Measurements from ENCODE around the gene HOXC11.

Gene HOXC11

GRCh38 chr12:54010972-54011664 is 38.2 kb downstream of the HOXC11 start:
- Histone ChIP-seq H3K4me2 (peak overlapping the region; percentile 9), H3K79me2 (ENCODE audit: insufficient read depth, low read depth) (no peaks in the 10 kb centered on the region), H3K27ac (no peak overlapping the region), H3K4me1 (ENCODE audit: low read depth, poor library complexity, severe bottlenecking) (peaks cover 14% of the 10 kb centered on the region), H4K20me1 (ENCODE audit: insufficient read depth) (no peaks in the 10 kb centered on the region), H3K9ac (no peak overlapping the region), H2AFZ (ENCODE audit: low read depth) (no peak overlapping the region), H3K27me3 (ENCODE audit: insufficient read depth, low read depth) (peaks cover 98% of the 10 kb centered on the region), H3K36me3 (ENCODE audit: insufficient read depth) (no peaks in the 10 kb centered on the region), H3K4me3 (IDR thresholded peaks at IDR 0.05; ENCODE audit: insufficient read depth, low read depth, low read length) (no peak overlapping the region)
- no peak for TF ChIP-seq CTCF (conservative IDR thresholded peaks at IDR 0.05; ENCODE audit: low read depth, low read length)

- Histone ChIP-seq H2AFZ (ENCODE audit: low read depth) (no peak overlapping the region), H3K27ac (no peak overlapping the region), H3K4me3 (IDR thresholded peaks at IDR 0.05; ENCODE audit: insufficient read depth, low read depth, low read length) (no peak overlapping the region), H3K79me2 (ENCODE audit: insufficient read depth, low read depth) (no peaks in the 10 kb centered on the region), H3K9ac (no peak overlapping the region), H4K20me1 (ENCODE audit: insufficient read depth) (no peaks in the 10 kb centered on the region), H3K4me1 (ENCODE audit: low read depth, poor library complexity, severe bottlenecking) (peaks cover 12% of the 10 kb centered on the region), H3K27me3 (ENCODE audit: insufficient read depth, low read depth) (peaks cover 97% of the 10 kb centered on the region), H3K4me2 (peak overlapping the region; percentile 9), H3K36me3 (ENCODE audit: insufficient read depth) (no peaks in the 10 kb centered on the region)
- no peak for TF ChIP-seq CTCF (conservative IDR thresholded peaks at IDR 0.05; ENCODE audit: low read depth, low read length)
These were observed 39.0 kb downstream of the HOXC11 start for GRCh38 chr12:54011665-54012532.

- Histone ChIP-seq H3K27ac (no peak overlapping the region), H3K79me2 (ENCODE audit: insufficient read depth, low read depth) (no peaks in the 10 kb centered on the region), H3K9ac (no peak overlapping the region), H2AFZ (ENCODE audit: low read depth) (no peak overlapping the region), H3K4me3 (IDR thresholded peaks at IDR 0.05; ENCODE audit: insufficient read depth, low read depth, low read length) (no peak overlapping the region), H4K20me1 (ENCODE audit: insufficient read depth) (no peaks in the 10 kb centered on the region), H3K27me3 (ENCODE audit: insufficient read depth, low read depth) (peaks cover 97% of the 10 kb centered on the region), H3K4me2 (no peak overlapping the region), H3K36me3 (ENCODE audit: insufficient read depth) (no peaks in the 10 kb centered on the region), H3K4me1 (ENCODE audit: low read depth, poor library complexity, severe bottlenecking) (peaks cover 21% of the 10 kb centered on the region)
- peak; percentile 35 for TF ChIP-seq CTCF (conservative IDR thresholded peaks at IDR 0.05; ENCODE audit: low read depth, low read length)
These were observed 39.9 kb downstream of the HOXC11 start for GRCh38 chr12:54012631-54013409.

- no peak overlapping the region for H3K9ac ChIP-seq
- no peak overlapping the region for H3K4me2 ChIP-seq
- H4K20me1 ChIP-seq (ENCODE audit: insufficient read depth), result no peaks in the 10 kb centered on the region
- no peaks in the 10 kb centered on the region for H3K79me2 ChIP-seq (ENCODE audit: insufficient read depth, low read depth)
- H3K4me3 ChIP-seq (IDR thresholded peaks at IDR 0.05; ENCODE audit: insufficient read depth, low read depth, low read length), result no peak overlapping the region
- H3K4me1 ChIP-seq (ENCODE audit: low read depth, poor library complexity, severe bottlenecking), result peaks cover 25% of the 10 kb centered on the region
- no peak overlapping the region for H2AFZ ChIP-seq (ENCODE audit: low read depth)
- peaks cover 85% of the 10 kb centered on the region for H3K27me3 ChIP-seq (ENCODE audit: insufficient read depth, low read depth)
- TF ChIP-seq CTCF (conservative IDR thresholded peaks at IDR 0.05; ENCODE audit: low read depth, low read length), result no peak
- H3K36me3 ChIP-seq (ENCODE audit: insufficient read depth), result no peaks in the 10 kb centered on the region
- H3K27ac ChIP-seq, result no peak overlapping the region
These were observed 41.6 kb downstream of the HOXC11 start for GRCh38 chr12:54014377-54015017.
